HepG2 (cell line): ENCODE measurements around the gene ASAP2. TPM values are rescaled to one million over a fixed set of nuclear protein-coding genes. Genes with fewer than 3 reads are reported as not detected.

ENCODE experiments used
- CCDC6 ChIP-seq: sonication (generic); formaldehyde crosslinking; IDR thresholded peaks from 2 replicates; pipeline ENCODE4 v1.8.1; 2022; ENCODE audit warnings: mild to moderate bottlenecking, missing genetic modification reagents, moderate library complexity
- CERS6 ChIP-seq: sonication (generic); formaldehyde crosslinking; IDR thresholded peaks from 2 replicates; pipeline ENCODE4 v1.5.0; 2020; ENCODE audit warnings: missing genetic modification reagents
- DPF2 ChIP-seq: sonication (generic); formaldehyde crosslinking; IDR thresholded peaks from 2 replicates; pipeline ENCODE4 v1.4.0; 2020; ENCODE audit warnings: mild to moderate bottlenecking, low read depth, missing genetic modification reagents, borderline replicate concordance
- GABPA ChIP-seq, 2 experiments: IDR thresholded peaks; 2 replicates each; pipeline ENCODE4 v1.6.1; 2011 to 2016; ENCODE audit warnings: low read depth in 2 of 2, low read length in 1 of 2, missing biosample characterization in 1 of 2, missing genetic modification characterization in 1 of 2
- HNRNPK ChIP-seq: fragments of 200-400 bp; formaldehyde crosslinking; IDR thresholded peaks from 2 replicates; pipeline ENCODE4 v1.6.1; 2018; ENCODE audit warnings: low read length, low read depth, moderate library complexity, mild to moderate bottlenecking; ENCODE audit not compliant: poor library complexity, severe bottlenecking
- KMT2A ChIP-seq: sonication (generic); formaldehyde crosslinking; IDR thresholded peaks from 2 replicates; pipeline ENCODE4 v1.4.0; 2020; ENCODE audit warnings: missing genetic modification reagents
- MIER3 ChIP-seq: IDR thresholded peaks from 2 replicates; pipeline ENCODE4 v1.6.1; 2016; ENCODE audit warnings: missing compliant biosample characterization, borderline replicate concordance
- MLX ChIP-seq: IDR thresholded peaks from 2 replicates; pipeline ENCODE4 v1.6.1; 2016
- SKI ChIP-seq: fragments of 450-650 bp; IDR thresholded peaks from one replicate; pipeline ENCODE4 v1.6.1; 2018; ENCODE audit warnings: mild to moderate bottlenecking; ENCODE audit not compliant: partially characterized antibody
- SMYD3 ChIP-seq: sonication (generic); formaldehyde crosslinking; IDR thresholded peaks from 2 replicates; pipeline ENCODE4 v1.8.1; 2023; ENCODE audit warnings: mild to moderate bottlenecking, missing genetic modification reagents
- TSC22D2 ChIP-seq: sonication (generic); formaldehyde crosslinking; IDR thresholded peaks from 2 replicates; pipeline ENCODE4 v1.5.1; 2020; ENCODE audit warnings: missing genetic modification reagents, mild to moderate bottlenecking, borderline replicate concordance
- ZC3H13 ChIP-seq: sonication (generic); formaldehyde crosslinking; IDR thresholded peaks from 2 replicates; pipeline ENCODE4 v1.8.1; 2023; ENCODE audit warnings: mild to moderate bottlenecking, missing genetic modification reagents, moderate library complexity
- ZIK1 ChIP-seq: sonication (generic); formaldehyde crosslinking; IDR thresholded peaks from 2 replicates; pipeline ENCODE4 v1.5.0; 2020; ENCODE audit warnings: mild to moderate bottlenecking, low read depth, missing genetic modification reagents, borderline replicate concordance
- ZNF12 ChIP-seq: sonication (generic); formaldehyde crosslinking; IDR thresholded peaks from 2 replicates; pipeline ENCODE4 v1.5.0; 2020; ENCODE audit warnings: missing genetic modification reagents
- ZNF230 ChIP-seq: sonication (generic); formaldehyde crosslinking; IDR thresholded peaks from 2 replicates; pipeline ENCODE4 v1.4.0; 2020; ENCODE audit warnings: mild to moderate bottlenecking, missing genetic modification reagents
- ZNF24 ChIP-seq: fragments of 450-650 bp; IDR thresholded peaks from 2 replicates; pipeline ENCODE4 v1.6.1; 2017; ENCODE audit warnings: antibody characterized with exemption, mild to moderate bottlenecking
- ZNF274 ChIP-seq: sonication (generic); formaldehyde crosslinking; IDR thresholded peaks from 2 replicates; pipeline ENCODE4 v1.5.1; 2020; ENCODE audit warnings: mild to moderate bottlenecking, missing genetic modification reagents
- ZNF275 ChIP-seq: sonication (generic); formaldehyde crosslinking; IDR thresholded peaks from 2 replicates; pipeline ENCODE4 v1.8.0; 2022; ENCODE audit warnings: missing genetic modification reagents, mild to moderate bottlenecking, inconsistent platforms, borderline replicate concordance
- ZNF432 ChIP-seq: sonication (generic); formaldehyde crosslinking; IDR thresholded peaks from 2 replicates; pipeline ENCODE4 v1.5.0; 2020; ENCODE audit warnings: missing genetic modification reagents, mild to moderate bottlenecking, borderline replicate concordance
- ZNF572 ChIP-seq: sonication (generic); formaldehyde crosslinking; IDR thresholded peaks from 2 replicates; pipeline ENCODE4 v1.5.1; 2020; ENCODE audit warnings: mild to moderate bottlenecking, missing genetic modification reagents
- ZNF703 ChIP-seq: sonication (generic); formaldehyde crosslinking; IDR thresholded peaks from 2 replicates; pipeline ENCODE4 v1.5.1; 2020; ENCODE audit warnings: missing genetic modification reagents, mild to moderate bottlenecking, moderate library complexity, borderline replicate concordance
- polyA plus RNA-seq, 8 experiments: library from polyadenylated mRNA; depleted of rRNA in 3 of 8; stranded (reverse) in 7 of 8; unstranded in 1 of 8; fragments of >200 nt; fragmentation: Illumina TruSeq in 4 of 8; extraction: Trizol in 4 of 8; gene quantifications; 2 replicates each; pipeline versions ENCODE4 v1.2.1 to v1.2.3, GENCODE V29; 2011 to 2016; ENCODE audit warnings: low read depth in 4 of 8, missing spikeins in 1 of 8, mixed read lengths in 1 of 8; ENCODE audit not compliant: insufficient read depth in 1 of 8
- total RNA-seq, 5 experiments: library from RNA; depleted of rRNA; stranded (reverse); fragments of >200 nt; fragmentation: Illumina TruSeq; extraction: Trizol; gene quantifications; 2 replicates each; pipeline ENCODE4 v1.2.3, GENCODE V29; 2016; ENCODE audit warnings: low read depth in 1 of 5

The ASAP2 gene
- total and polyA plus RNA-seq, 2 of the 13 experiments (the other 11 are each of a cell fraction or from before 2014, with no cell fraction given), result 7.3 to 22.3 TPM

- no peak; the same call in 1 of the 2 replicates for TF ChIP-seq CCDC6 (CRISPR knock-in tag)
- TF ChIP-seq ZNF230, result no peak; the same call in 1 of the 2 replicates
- TF ChIP-seq ZNF275, result no peak; the same call in 1 of the 2 replicates
- TF ChIP-seq MIER3, result peak; percentile 70; the same call in 1 of the 2 replicates
- TF ChIP-seq ZC3H13 (CRISPR knock-in tag), result peak; percentile 91
- no peak for TF ChIP-seq SMYD3 (CRISPR knock-in tag)
- TF ChIP-seq ZNF572 (CRISPR knock-in tag), result no peak
- peak; percentile 61; the same call in 1 of the 2 replicates for TF ChIP-seq ZNF12 (CRISPR knock-in tag)
- peak; percentile 43; the same call in 1 of the 2 replicates for TF ChIP-seq MLX (CRISPR knock-in tag)
- no peak for TF ChIP-seq DPF2 (CRISPR knock-in tag)
- TF ChIP-seq GABPA (IDR thresholded peaks at IDR 0.05; ENCODE audit: low read depth, low read length), result peak; percentile 83
- TF ChIP-seq GABPA (CRISPR knock-in tag; IDR thresholded peaks at IDR 0.05; ENCODE audit: low read depth), result peak; percentile 97
- peak; percentile 90 for TF ChIP-seq ZNF274 (CRISPR knock-in tag)
- peak; percentile 37; the same call in 1 of the 2 replicates for TF ChIP-seq ZNF703
- peak; percentile 59 for TF ChIP-seq ZIK1 (CRISPR knock-in tag)
- peak; percentile 89 for TF ChIP-seq KMT2A (CRISPR knock-in tag)
- TF ChIP-seq TSC22D2, result peak; percentile 84; the same call in 1 of the 2 replicates
- no peak for TF ChIP-seq ZNF432 (CRISPR knock-in tag)
- TF ChIP-seq CERS6, result no peak
- TF ChIP-seq SKI, result peak; percentile 79
- TF ChIP-seq HNRNPK, result peak; percentile 82
- 0 out of 2 replicates have a peak, but pooled peaks have one; percentile 8 for TF ChIP-seq ZNF24
Measured at GRCh38 chr2:9423100-9423921, 216.7 kb downstream of the ASAP2 start, which contains the start of the genes CPSF3 and ITGB1BP1 (continued).
